Smooth muscle cell (in vitro differentiated cells): ENCODE results near the gene POU6F2. TPM values are rescaled to one million over a fixed set of nuclear protein-coding genes. Genes with fewer than 3 reads are reported as not detected.

Source experiments
- DNase-seq: peaks from one replicate; lab custom pipeline; 2025; ENCODE audit not compliant: unreplicated experiment; lab: John Stamatoyannopoulos, UW
- H2AFZ ChIP-seq: fragments of 200-600 bp; sonication (generic); 2 replicates; pipeline ENCODE4 v1.6.0; 2016; ENCODE audit warnings: antibody characterized with exemption, low read depth, mild to moderate bottlenecking
- H3F3A ChIP-seq: fragments of 200-600 bp; sonication (generic); 2 replicates; pipeline ENCODE4 v1.6.0; 2017; ENCODE audit warnings: antibody characterized with exemption, low read depth
- H3K27ac ChIP-seq: fragments of 200-600 bp; sonication (generic); 2 replicates; pipeline ENCODE4 v1.5.1; 2016; ENCODE audit warnings: low read depth, mild to moderate bottlenecking
- H3K27me3 ChIP-seq: fragments of 200-600 bp; sonication (generic); 2 replicates; pipeline ENCODE4 v1.6.1; 2016; ENCODE audit warnings: low read depth, mild to moderate bottlenecking
- H3K36me3 ChIP-seq: fragments of 200-600 bp; sonication (generic); 2 replicates; pipeline ENCODE4 v1.5.1; 2016; ENCODE audit warnings: low read depth
- H3K4me1 ChIP-seq: fragments of 200-600 bp; sonication (generic); 2 replicates; pipeline ENCODE4 v1.5.1; 2016; ENCODE audit warnings: low read depth
- H3K4me2 ChIP-seq: fragments of 200-600 bp; sonication (generic); 2 replicates; pipeline ENCODE4 v1.6.0; 2016; ENCODE audit warnings: mild to moderate bottlenecking
- H3K4me3 ChIP-seq: fragments of 200-600 bp; sonication (generic); 2 replicates; pipeline ENCODE4 v1.5.1; 2016; ENCODE audit warnings: mild to moderate bottlenecking
- H3K79me2 ChIP-seq: fragments of 200-600 bp; sonication (generic); 2 replicates; pipeline ENCODE4 v1.6.0; 2016; ENCODE audit warnings: low read depth, mild to moderate bottlenecking
- H3K9ac ChIP-seq: fragments of 200-600 bp; sonication (generic); 2 replicates; pipeline ENCODE4 v1.6.0; 2016; ENCODE audit warnings: low read depth
- H3K9me3 ChIP-seq: fragments of 200-600 bp; sonication (generic); replicated peaks from 2 replicates; pipeline ENCODE4 v1.5.1; 2016; ENCODE audit warnings: low read depth
- H4K20me1 ChIP-seq: fragments of 200-600 bp; sonication (generic); 2 replicates; pipeline ENCODE4 v1.6.0; 2016; ENCODE audit warnings: low read depth
- CTCF ChIP-seq: fragments of 200-600 bp; sonication (generic); IDR thresholded peaks from 2 replicates; pipeline ENCODE4 v1.5.1; 2017; ENCODE audit warnings: borderline replicate concordance, mild to moderate bottlenecking, antibody characterized with exemption; ENCODE audit not compliant: insufficient read depth, poor library complexity, severe bottlenecking
- WGBS: methylation state at CpG from one replicate; pipeline ENCODE4 v1.1.7; 2016; ENCODE audit warnings: low lambda C conversion rate; 5-methylcytosine and 5-hydroxymethylcytosine counted together
- polyA plus RNA-seq: library from polyadenylated mRNA; unstranded; fragments of >200 nt; fragmentation: Nextera tagmentation; extraction: Ambion mirVana; gene quantifications from 2 replicates; pipeline ENCODE4 v1.2.1, GENCODE V29; 2016
- total RNA-seq: library from RNA; depleted of rRNA; stranded (reverse); fragments of >200 nt; gene quantifications from 2 replicates; pipeline ENCODE4 v1.2.3, GENCODE V29; 2014

Gene POU6F2
- total and polyA plus RNA-seq, 2 experiments from 2014 or later = 1.2 TPM

DNA sequence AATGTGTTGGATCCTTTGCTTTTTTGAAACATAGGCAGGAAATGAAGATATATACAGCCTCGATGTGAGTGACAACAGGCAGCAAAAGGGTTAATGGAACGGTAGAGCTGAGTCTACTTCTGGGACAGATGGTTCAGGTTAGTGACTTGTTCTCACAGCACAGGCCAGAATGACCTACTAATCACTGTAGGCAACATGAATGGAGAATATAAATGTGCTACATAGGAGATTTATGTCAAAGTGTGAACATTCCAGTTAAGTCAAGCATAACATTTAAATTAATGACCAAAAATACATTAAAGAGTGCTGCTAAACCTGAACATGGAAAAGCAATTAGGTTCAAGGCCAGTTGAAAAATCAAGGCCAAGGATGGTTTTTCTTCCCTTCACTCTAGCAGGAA lies 235.2 kb downstream of the POU6F2 start:
- Histone ChIP-seq H3F3A (no peaks in the 10 kb centered on the region), H3K79me2 (no peaks in the 10 kb centered on the region), H3K9me3 (no peaks in the 10 kb centered on the region), H3K9ac (no peak overlapping the region), H2AFZ (no peak overlapping the region), H3K27me3 (no peaks in the 10 kb centered on the region), H3K4me3 (no peak overlapping the region), H4K20me1 (no peaks in the 10 kb centered on the region), H3K36me3 (no peaks in the 10 kb centered on the region), H3K4me1 (no peaks in the 10 kb centered on the region), H3K27ac (no peak overlapping the region), H3K4me2 (no peak overlapping the region)
- no peak for TF ChIP-seq CTCF
- DNase-seq = no peak
- WGBS = 68% methylated on average over 2 of the region's 2 CpGs

- no peak for DNase-seq
- Histone ChIP-seq H3K4me2 (no peak overlapping the region), H3K79me2 (no peaks in the 10 kb centered on the region), H3K4me3 (no peak overlapping the region), H3K27me3 (no peaks in the 10 kb centered on the region), H3F3A (peaks cover 7% of the 10 kb centered on the region), H3K9ac (no peak overlapping the region), H3K4me1 (no peaks in the 10 kb centered on the region), H4K20me1 (no peaks in the 10 kb centered on the region), H3K36me3 (no peaks in the 10 kb centered on the region), H3K9me3 (no peaks in the 10 kb centered on the region), H2AFZ (no peak overlapping the region), H3K27ac (no peak overlapping the region)
- no peak for TF ChIP-seq CTCF
- WGBS = 69% methylated on average over 3 of the region's 3 CpGs
Observed at GRCh38 chr7:39217783-39218182, 240.1 kb downstream of the POU6F2 start.

GRCh38 chr7:39219869-39220268 lies 242.2 kb downstream of the POU6F2 start:
- Histone ChIP-seq H3K27me3 (no peaks in the 10 kb centered on the region), H4K20me1 (no peaks in the 10 kb centered on the region), H3K79me2 (no peaks in the 10 kb centered on the region), H3K4me2 (no peak overlapping the region), H3K27ac (no peak overlapping the region), H3K4me1 (no peaks in the 10 kb centered on the region), H3K4me3 (no peak overlapping the region), H3K9ac (no peak overlapping the region), H3F3A (peaks cover 7% of the 10 kb centered on the region), H3K36me3 (no peaks in the 10 kb centered on the region), H3K9me3 (no peaks in the 10 kb centered on the region), H2AFZ (no peak overlapping the region)
- 95% methylated on average over 4 of the region's 4 CpGs for WGBS
- TF ChIP-seq CTCF = no peak
- DNase-seq = no peak

DNA sequence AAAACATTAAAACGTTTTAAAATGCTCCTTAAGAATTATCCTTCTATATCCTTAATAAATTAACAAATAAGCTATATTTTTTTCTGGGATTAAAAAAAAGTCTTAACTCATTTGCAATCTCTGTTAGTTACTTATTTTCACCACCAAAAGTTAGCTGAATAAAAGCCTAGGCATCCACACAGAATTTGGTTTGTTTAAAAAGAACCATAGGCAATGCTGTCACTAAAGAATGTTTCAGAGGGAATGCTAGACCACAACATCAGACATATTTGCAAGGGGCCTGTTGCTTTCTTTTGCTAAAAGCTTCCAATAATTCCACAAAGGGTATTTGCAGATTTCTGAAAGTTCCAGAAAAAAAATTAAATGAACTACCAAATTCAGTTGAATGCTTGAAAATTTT lies 244.2 kb downstream of the POU6F2 start:
- DNase-seq = no peak
- H3K36me3 ChIP-seq = no peaks in the 10 kb centered on the region
- no peak overlapping the region for H2AFZ ChIP-seq
- H3F3A ChIP-seq = peaks cover 7% of the 10 kb centered on the region
- H3K9ac ChIP-seq = no peak overlapping the region
- 88% methylated on average over 1 of the region's 1 CpG for WGBS
- no peak for TF ChIP-seq CTCF
- no peaks in the 10 kb centered on the region for H3K4me1 ChIP-seq
- no peaks in the 10 kb centered on the region for H3K27me3 ChIP-seq
- no peak overlapping the region for H3K4me2 ChIP-seq
- no peaks in the 10 kb centered on the region for H3K79me2 ChIP-seq
- H3K9me3 ChIP-seq = no peaks in the 10 kb centered on the region
- no peak overlapping the region for H3K27ac ChIP-seq
- H4K20me1 ChIP-seq = no peaks in the 10 kb centered on the region
- H3K4me3 ChIP-seq = no peak overlapping the region
